Measurements from ENCODE around the gene LRRC49. TPM values are rescaled to one million over a fixed set of nuclear protein-coding genes. Genes with fewer than 3 reads are reported as not detected.
"Not testable (repeated sequence)": the region's sequence is repeated elsewhere in the genome, so short reads cannot be mapped to it uniquely, and the experiment has no call there.

LRRC49 gene
- total and polyA plus RNA-seq, 5 donors = 41.2 to 53.7 (median 48.3) TPM

GRCh38 chr15:71044006-71044405, 151.4 kb downstream of the LRRC49 start:
- DNase-seq = no peak
- Histone ChIP-seq H3K4me3 (ENCODE audit: low read length) (no peak overlapping the region), H3K4me1 (ENCODE audit: control insufficient read depth, insufficient read depth, low read length) (no peaks in the 10 kb centered on the region), H3K27ac (ENCODE audit: low read length) (no peak overlapping the region), H3K27me3 (ENCODE audit: control insufficient read depth, insufficient read depth) (no peaks in the 10 kb centered on the region), H3K9me3 (ENCODE audit: control insufficient read depth, low read length) (no peaks in the 10 kb centered on the region)
- WGBS = 91% methylated on average over 1 of the region's 1 CpG
- ATAC-seq = no peak
- intact Hi-C loops (cut with DNase I) = no loop called here

DNA sequence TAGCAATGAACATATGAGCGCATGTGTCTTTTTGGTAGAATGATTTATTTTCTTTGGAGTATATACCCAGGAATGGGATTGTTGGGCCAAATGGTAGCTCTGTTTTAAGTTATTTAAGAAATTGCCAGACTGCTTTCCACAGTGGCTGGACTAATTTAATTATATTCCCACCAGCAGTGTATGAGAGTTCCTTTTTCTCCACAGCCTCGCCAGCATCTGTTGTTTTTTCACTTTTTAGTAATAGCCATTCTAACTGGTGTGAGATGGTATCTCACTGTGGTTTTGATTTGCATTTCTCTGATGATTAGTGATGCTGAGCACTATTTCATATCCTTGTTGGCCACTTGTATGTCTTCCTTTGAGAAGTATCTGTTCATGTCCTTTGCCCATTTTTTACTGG, 153.5 kb downstream of the LRRC49 start:
- H3K27me3 ChIP-seq (ENCODE audit: control insufficient read depth, insufficient read depth); DNase-seq; intact Hi-C loops (cut with DNase I); H3K27ac ChIP-seq (ENCODE audit: low read length); H3K9me3 ChIP-seq (ENCODE audit: control insufficient read depth, low read length); H3K4me1 ChIP-seq (ENCODE audit: control insufficient read depth, insufficient read depth, low read length); H3K4me3 ChIP-seq (ENCODE audit: low read length); ATAC-seq: not testable (repeated sequence)
- 71% methylated on average over 2 of the region's 2 CpGs for WGBS

DNA sequence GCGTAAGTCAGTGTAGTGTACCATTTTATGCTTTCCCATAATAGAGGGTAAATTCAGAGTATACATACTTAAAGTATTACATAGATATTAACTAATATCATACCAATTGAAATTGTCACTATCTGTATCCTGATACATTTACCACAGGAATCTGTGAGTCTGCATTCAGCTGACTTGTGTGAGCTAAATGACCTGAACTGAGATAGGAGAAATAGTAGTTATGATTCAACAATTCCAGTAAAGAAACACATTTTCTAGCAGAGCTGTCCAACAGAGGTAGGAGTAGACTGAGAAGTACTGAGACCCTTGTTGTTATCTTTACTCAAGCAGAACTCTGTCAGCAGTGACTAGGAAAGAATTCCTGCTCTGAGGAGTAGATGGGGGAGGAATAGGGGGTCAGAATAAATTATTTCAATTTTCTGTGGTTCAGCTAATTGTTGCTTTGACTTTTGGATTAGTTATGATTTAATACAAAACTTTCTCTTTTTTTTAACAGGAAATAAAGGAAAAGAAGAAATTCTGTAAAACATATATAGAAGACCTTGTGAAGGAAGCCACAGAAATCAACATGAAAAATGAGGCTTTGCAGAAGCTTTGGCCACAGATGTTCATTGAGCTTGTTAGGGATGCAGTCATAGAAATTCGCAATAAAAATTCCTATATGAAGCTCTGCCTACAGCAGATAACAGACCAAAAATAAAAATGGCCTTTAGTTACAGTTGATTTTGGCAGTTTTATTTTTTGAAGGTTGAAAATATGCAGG, 156.5 kb downstream of the LRRC49 start:
- Histone ChIP-seq H3K27me3 (ENCODE audit: control insufficient read depth, insufficient read depth) (no peaks in the 10 kb centered on the region), H3K27ac (ENCODE audit: low read length) (no peak overlapping the region), H3K9me3 (ENCODE audit: control insufficient read depth, low read length) (no peaks in the 10 kb centered on the region), H3K4me3 (ENCODE audit: low read length) (no peak overlapping the region), H3K4me1 (ENCODE audit: control insufficient read depth, insufficient read depth, low read length) (no peaks in the 10 kb centered on the region)
- ATAC-seq (no peak), DNase-seq (no peak)
- intact Hi-C loops (cut with DNase I) = no loop called here
- WGBS = 85% methylated on average over 2 of the region's 2 CpGs

- ATAC-seq (no peak), DNase-seq (no peak)
- no peaks in the 10 kb centered on the region for H3K9me3 ChIP-seq (ENCODE audit: control insufficient read depth, low read length)
- no peak overlapping the region for H3K27ac ChIP-seq (ENCODE audit: low read length)
- intact Hi-C loops (cut with DNase I) = no loop called here
- 95% methylated on average over 3 of the region's 3 CpGs for WGBS
- H3K27me3 ChIP-seq (ENCODE audit: control insufficient read depth, insufficient read depth) = no peaks in the 10 kb centered on the region
- no peaks in the 10 kb centered on the region for H3K4me1 ChIP-seq (ENCODE audit: control insufficient read depth, insufficient read depth, low read length)
- H3K4me3 ChIP-seq (ENCODE audit: low read length) = no peak overlapping the region
Measured at GRCh38 chr15:71049706-71050422, 157.2 kb downstream of the LRRC49 start.

GRCh38 chr15:71050461-71050860, 157.8 kb downstream of the LRRC49 start:
- no peak for DNase-seq
- WGBS = 73% methylated on average over 4 of the region's 4 CpGs

DNA sequence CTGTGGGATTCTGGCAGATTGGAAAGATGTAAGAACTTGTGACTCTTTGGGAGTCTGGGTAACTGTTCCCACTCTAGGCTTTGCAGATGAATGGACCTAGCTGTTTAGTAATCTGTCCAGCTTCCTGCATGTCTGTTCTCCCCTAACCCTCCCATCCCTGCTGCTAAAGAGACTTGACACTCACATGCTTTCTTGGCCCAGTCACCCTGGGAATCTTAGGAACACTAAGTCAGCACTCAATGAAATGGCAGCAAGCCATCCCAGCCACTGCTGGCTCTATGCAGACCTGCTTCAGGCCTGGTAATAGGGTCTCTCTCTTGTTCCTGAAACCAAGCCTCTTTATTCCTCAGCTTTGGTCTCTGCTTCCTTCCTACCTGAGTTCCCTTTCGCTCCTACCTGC, 158.9 kb downstream of the LRRC49 start:
- WGBS = 91% methylated on average over 1 of the region's 1 CpG
- Histone ChIP-seq H3K4me3 (ENCODE audit: low read length) (no peak overlapping the region), H3K27me3 (ENCODE audit: control insufficient read depth, insufficient read depth) (no peaks in the 10 kb centered on the region), H3K4me1 (ENCODE audit: control insufficient read depth, insufficient read depth, low read length) (no peaks in the 10 kb centered on the region), H3K9me3 (ENCODE audit: control insufficient read depth, low read length) (no peaks in the 10 kb centered on the region), H3K27ac (ENCODE audit: low read length) (no peak overlapping the region)
- peak; percentile 53 to 76 for ATAC-seq
- peak in 2 of 3 donors; percentile 11 to 58 for DNase-seq
- intact Hi-C loops (cut with DNase I) = no loop called here

More at GRCh38 chr15:71050461-71050860, 157.8 kb downstream of the LRRC49 start:
- Histone ChIP-seq H3K4me3 (ENCODE audit: low read length) (no peak overlapping the region), H3K4me1 (ENCODE audit: control insufficient read depth, insufficient read depth, low read length) (no peaks in the 10 kb centered on the region), H3K27ac (ENCODE audit: low read length) (no peak overlapping the region), H3K9me3 (ENCODE audit: control insufficient read depth, low read length) (no peaks in the 10 kb centered on the region), H3K27me3 (ENCODE audit: control insufficient read depth, insufficient read depth) (no peaks in the 10 kb centered on the region)
- intact Hi-C loops (cut with DNase I) = no loop called here
- no peak for ATAC-seq

- no peaks in the 10 kb centered on the region for H3K27me3 ChIP-seq (ENCODE audit: control insufficient read depth, insufficient read depth)
- no peak for ATAC-seq
- intact Hi-C loops (cut with DNase I) = no loop called here
Measured at GRCh38 chr15:71052356-71052755, 159.7 kb downstream of the LRRC49 start.

DNA sequence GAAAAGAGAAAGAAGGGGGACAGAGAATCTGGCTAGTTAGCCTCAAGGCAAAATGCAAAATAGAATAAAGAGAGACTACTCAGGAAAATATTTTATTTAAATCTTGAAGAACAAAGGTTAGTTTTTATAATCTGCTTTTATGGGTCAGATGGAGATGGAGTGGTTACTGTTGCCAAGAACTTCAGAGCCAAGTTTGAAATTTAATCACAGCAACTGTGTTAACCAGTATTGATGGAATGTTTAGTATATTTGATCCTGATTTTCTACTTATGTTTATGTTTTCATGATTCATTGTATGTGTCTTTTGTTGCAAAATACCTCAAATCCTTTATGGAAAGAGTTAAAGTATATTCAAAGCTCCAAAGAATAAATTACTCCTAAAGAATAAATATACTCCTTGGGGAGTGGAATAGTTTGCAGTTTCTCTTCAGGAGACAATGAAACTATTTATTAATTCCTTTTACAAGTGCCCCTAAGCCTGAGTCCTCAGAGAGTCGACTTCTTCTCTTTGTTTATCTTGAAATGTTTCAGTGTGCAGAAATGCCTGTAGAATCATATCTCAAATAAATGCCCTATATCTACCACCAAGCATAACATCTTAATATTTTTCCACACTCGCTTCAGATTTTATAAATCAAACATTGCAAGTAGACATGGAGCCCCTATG, 161.8 kb downstream of the LRRC49 start:
- Histone ChIP-seq H3K27me3 (ENCODE audit: control insufficient read depth, insufficient read depth) (no peaks in the 10 kb centered on the region), H3K9me3 (ENCODE audit: control insufficient read depth, low read length) (no peaks in the 10 kb centered on the region), H3K27ac (ENCODE audit: low read length) (no peak overlapping the region), H3K4me3 (ENCODE audit: low read length) (no peak overlapping the region), H3K4me1 (ENCODE audit: control insufficient read depth, insufficient read depth, low read length) (no peaks in the 10 kb centered on the region)
- 48% methylated on average over 2 of the region's 2 CpGs for WGBS
- no peak for DNase-seq
- intact Hi-C loops (cut with DNase I) = no loop called here
- no peak for ATAC-seq

More at GRCh38 chr15:71052356-71052755, 159.7 kb downstream of the LRRC49 start:
- DNase-seq = no peak
- H3K4me1 ChIP-seq (ENCODE audit: control insufficient read depth, insufficient read depth, low read length) = no peaks in the 10 kb centered on the region
- WGBS = 97% methylated on average over 2 of the region's 2 CpGs
- H3K9me3 ChIP-seq (ENCODE audit: control insufficient read depth, low read length) = no peaks in the 10 kb centered on the region
- no peak overlapping the region for H3K27ac ChIP-seq (ENCODE audit: low read length)
- no peak overlapping the region for H3K4me3 ChIP-seq (ENCODE audit: low read length)

DNA sequence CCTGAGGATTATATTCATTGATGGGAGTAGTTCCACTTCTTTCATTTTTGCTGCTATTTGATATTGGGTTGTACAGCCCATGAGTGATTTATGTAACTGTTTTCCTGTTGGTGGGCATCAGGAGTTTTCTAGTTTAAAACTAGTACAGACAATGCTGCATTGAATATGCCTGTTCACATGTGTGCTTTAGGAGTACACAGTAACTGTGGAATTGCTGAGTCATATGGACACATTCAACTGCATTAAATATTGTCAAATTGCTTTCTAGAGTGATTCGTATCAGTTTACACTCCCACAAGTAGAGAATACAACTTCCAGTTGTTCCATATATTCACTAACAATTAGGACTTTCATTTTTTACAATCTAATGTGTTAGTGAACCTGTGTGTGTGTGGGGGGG, 162.8 kb downstream of the LRRC49 start:
- no peaks in the 10 kb centered on the region for H3K4me1 ChIP-seq (ENCODE audit: control insufficient read depth, insufficient read depth, low read length)
- DNase-seq = no peak
- H3K4me3 ChIP-seq (ENCODE audit: low read length) = no peak overlapping the region
- intact Hi-C loops (cut with DNase I) = no loop called here
- WGBS = 65% methylated on average over 1 of the region's 1 CpG
- ATAC-seq = no peak
- no peak overlapping the region for H3K27ac ChIP-seq (ENCODE audit: low read length)
- no peaks in the 10 kb centered on the region for H3K9me3 ChIP-seq (ENCODE audit: control insufficient read depth, low read length)
- no peaks in the 10 kb centered on the region for H3K27me3 ChIP-seq (ENCODE audit: control insufficient read depth, insufficient read depth)

- Histone ChIP-seq H3K27ac (ENCODE audit: low read length) (no peak overlapping the region), H3K9me3 (ENCODE audit: control insufficient read depth, low read length) (no peaks in the 10 kb centered on the region), H3K4me3 (ENCODE audit: low read length) (no peak overlapping the region), H3K27me3 (ENCODE audit: control insufficient read depth, insufficient read depth) (no peaks in the 10 kb centered on the region), H3K4me1 (ENCODE audit: control insufficient read depth, insufficient read depth, low read length) (no peaks in the 10 kb centered on the region)
- intact Hi-C loops (cut with DNase I) = no loop called here
- DNase-seq (no peak), ATAC-seq (no peak)
Measured at GRCh38 chr15:71056111-71056510, 163.5 kb downstream of the LRRC49 start.

DNA sequence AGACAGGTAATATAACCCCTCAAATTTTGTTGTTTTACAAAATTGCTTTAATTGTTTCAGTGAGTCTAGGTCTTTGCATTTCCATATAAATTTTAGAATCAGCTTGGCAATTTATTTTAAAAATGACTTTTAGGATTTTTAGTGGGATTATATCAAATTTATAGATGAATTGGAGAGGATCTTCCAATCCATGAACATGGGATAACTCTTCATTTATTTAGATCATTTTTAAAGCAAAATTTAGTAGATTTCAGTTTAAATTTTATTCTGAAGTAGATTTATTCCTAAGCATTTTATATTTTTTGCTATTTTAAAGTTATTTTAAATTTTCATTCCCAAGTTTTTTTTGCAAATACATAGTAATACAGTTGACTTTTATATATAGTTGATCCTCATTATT, 164.5 kb downstream of the LRRC49 start:
- no peaks in the 10 kb centered on the region for H3K9me3 ChIP-seq (ENCODE audit: control insufficient read depth, low read length)
- no peaks in the 10 kb centered on the region for H3K27me3 ChIP-seq (ENCODE audit: control insufficient read depth, insufficient read depth)
- H3K4me1 ChIP-seq (ENCODE audit: control insufficient read depth, insufficient read depth, low read length) = no peaks in the 10 kb centered on the region
- no peak for DNase-seq
- intact Hi-C loops (cut with DNase I) = no loop called here
- no peak for ATAC-seq
- no peak overlapping the region for H3K27ac ChIP-seq (ENCODE audit: low read length)
- no peak overlapping the region for H3K4me3 ChIP-seq (ENCODE audit: low read length)
